K562 (cell line): Measurements from ENCODE around the gene LRGUK. TPM values are rescaled to one million over a fixed set of nuclear protein-coding genes. Genes with fewer than 3 reads are reported as not detected.

ENCODE experiments used
- ATAC-seq: fragments of 200-7000 bp; cut with Tn5 transposase; 3 replicates; pipeline ENCODE4 v1.9.1; 2020; ENCODE audit warnings: moderate library complexity
- BruUV-seq: library from RNA; stranded (reverse); fragments of 400-500 nt; replicated peaks from 2 replicates; lab custom pipeline; 2021; lab: Mats Ljungman, UMichigan
- CTCF ChIA-PET: fragments of 300-600 bp; formaldehyde crosslinking; extraction: SDS; loops from one replicate; lab custom pipeline; 2021; ENCODE audit warnings: low intra/inter-chr PET ratio; lab: Yijun Ruan, JAX
- POLR2A ChIA-PET: fragments of 300-600, 350-650 bp; sonication (Branson Sonifier 250); formaldehyde crosslinking; extraction: SDS; loops from one replicate; lab custom pipeline; 2021; ENCODE audit warnings: antibody characterized with exemption, inconsistent platforms; lab: Yijun Ruan, JAX
- DNase-seq, 4 experiments: peaks; one replicate each; pipeline versions ENCODE4 v3.0.0 to v3.0.0-alpha.2; 2011 to 2018; ENCODE audit warnings: low spot score in 3 of 4, mixed read lengths in 3 of 4; ENCODE audit errors: extremely low read depth in 1 of 4
- FAIRE-seq: peaks from 2 replicates; lab custom pipeline; 2011; peaks lifted over from hg19 to GRCh38; lab: Jason Lieb, UNC
- H2AFZ ChIP-seq: 2 replicates; pipeline ENCODE4 v1.6.0; 2011; ENCODE audit warnings: low read depth, low read length, control low read depth, inconsistent platforms
- H3K27ac ChIP-seq: fragments of 200-600 bp; 3 replicates; pipeline ENCODE4 v1.8.0; 2011; ENCODE audit warnings: low read depth, mild to moderate bottlenecking, control low read depth, inconsistent platforms, low read length, moderate library complexity, mixed read lengths; ENCODE audit errors: extremely low read depth
- H3K27me3 ChIP-seq, 2 experiments: fragments of 300-600 bp in 1 of 2; 2 replicates in 1 of 2; 3 replicates in 1 of 2; pipeline versions ENCODE4 v1.6.0 to v1.8.0; 2011; ENCODE audit warnings: inconsistent platforms in 2 of 2, low read length in 2 of 2, mild to moderate bottlenecking in 1 of 2, mixed read lengths in 1 of 2, moderate library complexity in 1 of 2; ENCODE audit not compliant: control insufficient read depth in 2 of 2, insufficient read depth in 2 of 2
- H3K36me3 ChIP-seq: fragments of 300-600 bp; 3 replicates; pipeline ENCODE4 v1.8.0; 2011; ENCODE audit warnings: mild to moderate bottlenecking, low read length, inconsistent platforms; ENCODE audit not compliant: control insufficient read depth, insufficient read depth
- H3K4me1 ChIP-seq, 2 experiments: fragments of 200-600 bp in 1 of 2; replicated peaks in 1 of 2; 2 replicates in 1 of 2; 3 replicates in 1 of 2; pipeline versions ENCODE4 v1.5.1 to v1.8.0; 2011; ENCODE audit warnings: inconsistent platforms in 2 of 2, low read length in 2 of 2, mild to moderate bottlenecking in 1 of 2, mixed read lengths in 1 of 2, moderate library complexity in 1 of 2; ENCODE audit not compliant: control insufficient read depth in 2 of 2, insufficient read depth in 2 of 2
- H3K4me2 ChIP-seq: 2 replicates; pipeline ENCODE4 v1.6.1; 2011; ENCODE audit warnings: low read length, control low read depth, inconsistent platforms, mixed read lengths; ENCODE audit not compliant: insufficient read depth
- H3K4me3 ChIP-seq: fragments of 200-600 bp; sonication (generic), shearing (Covaris generic); 2 replicates; pipeline ENCODE4 v1.5.1; 2016; ENCODE audit warnings: control low read depth, inconsistent platforms
- H3K79me2 ChIP-seq: fragments of 200-600 bp; 3 replicates; pipeline ENCODE4 v1.8.0; 2011; ENCODE audit warnings: low read length, inconsistent platforms; ENCODE audit not compliant: control insufficient read depth, insufficient read depth
- H3K9ac ChIP-seq, 2 experiments: 2 replicates each; pipeline versions ENCODE4 v1.6.0 to v1.6.1; 2011; ENCODE audit warnings: low read depth in 2 of 2, low read length in 2 of 2, control low read depth in 1 of 2, inconsistent platforms in 1 of 2, mild to moderate bottlenecking in 1 of 2, mixed read lengths in 1 of 2; ENCODE audit not compliant: insufficient read depth in 1 of 2
- H3K9me1 ChIP-seq: one replicate; pipeline ENCODE4 v1.6.0; 2011; ENCODE audit warnings: inconsistent platforms, mild to moderate bottlenecking, low read length, moderate library complexity; ENCODE audit not compliant: control insufficient read depth, insufficient read depth
- H3K9me3 ChIP-seq: replicated peaks from 2 replicates; pipeline ENCODE4 v1.5.1; 2011; ENCODE audit warnings: low read depth, low read length, inconsistent platforms; ENCODE audit not compliant: control insufficient read depth, insufficient read depth
- H4K20me1 ChIP-seq: replicated peaks from 2 replicates; pipeline ENCODE4 v1.6.1; 2011; ENCODE audit warnings: low read length, inconsistent platforms, mixed read lengths; ENCODE audit not compliant: control insufficient read depth, insufficient read depth
- COPS2 ChIP-seq: fragments of 450-650 bp; conservative IDR thresholded peaks from 2 replicates; pipeline ENCODE4 v1.6.1; 2016; ENCODE audit warnings: mild to moderate bottlenecking, moderate library complexity
- EP300 ChIP-seq: IDR thresholded peaks from 2 replicates; pipeline ENCODE4 v1.6.1; 2012; ENCODE audit warnings: low read length, improper control_type of control experiment
- GATAD2B ChIP-seq: fragments of 450-650 bp; IDR thresholded peaks from 2 replicates; pipeline ENCODE4 v1.6.1; 2017; ENCODE audit warnings: mild to moderate bottlenecking, borderline replicate concordance
- HIVEP1 ChIP-seq: fragments of 250-450 bp; sonication (Bioruptor Pico); IDR thresholded peaks from 2 replicates; pipeline ENCODE4 v1.4.0; 2020; ENCODE audit warnings: mild to moderate bottlenecking
- HSF4 ChIP-seq: fragments of 250-450 bp; sonication (Bioruptor Pico); IDR thresholded peaks from 2 replicates; pipeline ENCODE4 v2.1.2; 2022; ENCODE audit warnings: mild to moderate bottlenecking, moderate library complexity, borderline replicate concordance
- LEF1 ChIP-seq: fragments of 450-650 bp; IDR thresholded peaks from 2 replicates; pipeline ENCODE4 v1.6.1; 2016; ENCODE audit warnings: mild to moderate bottlenecking
- MAFG ChIP-seq: fragments of 450-650 bp; conservative IDR thresholded peaks from 2 replicates; pipeline ENCODE4 v1.6.1; 2016; ENCODE audit warnings: missing genetic modification characterization, missing compliant biosample characterization
- MCM2 ChIP-seq: fragments of 450-650 bp; IDR thresholded peaks from 2 replicates; pipeline ENCODE4 v1.6.1; 2017; ENCODE audit warnings: low read depth, mild to moderate bottlenecking
- NFATC3 ChIP-seq: fragments of 450-650 bp; IDR thresholded peaks from 2 replicates; pipeline ENCODE4 v1.6.1; 2017; ENCODE audit warnings: mild to moderate bottlenecking
- NFIX ChIP-seq: fragments of 250-450 bp; sonication (Bioruptor Pico); IDR thresholded peaks from 2 replicates; pipeline ENCODE4 v1.4.0; 2020; ENCODE audit warnings: low read depth, mild to moderate bottlenecking, moderate library complexity
- NR3C1 ChIP-seq: sonication (generic); formaldehyde crosslinking; IDR thresholded peaks from 2 replicates; pipeline ENCODE4 v1.8.1; 2022; ENCODE audit warnings: missing genetic modification reagents
- POLR3A ChIP-seq: IDR thresholded peaks from 2 replicates; pipeline ENCODE4 v1.6.1; 2011; ENCODE audit warnings: borderline replicate concordance, mild to moderate bottlenecking, moderate library complexity; ENCODE audit not compliant: insufficient read length, insufficient read depth; ENCODE audit errors: extremely low read depth
- SMAD3 ChIP-seq: fragments of 450-650 bp; formaldehyde crosslinking; conservative IDR thresholded peaks from 2 replicates; pipeline ENCODE4 v1.4.0; 2020; ENCODE audit warnings: mild to moderate bottlenecking
- SNRNP70 ChIP-seq: fragments of 200-400 bp; formaldehyde crosslinking; optimal IDR thresholded peaks from 2 replicates; pipeline ENCODE3; 2017; ENCODE audit warnings: low read depth, low read length
- SRSF7 ChIP-seq: fragments of 200-400 bp; formaldehyde crosslinking; optimal IDR thresholded peaks from 2 replicates; pipeline ENCODE3; 2017; ENCODE audit warnings: mild to moderate bottlenecking, low read depth, low read length
- TAF7 ChIP-seq: fragments of 450-650 bp; IDR thresholded peaks from 2 replicates; pipeline ENCODE4 v1.6.1; 2016; ENCODE audit warnings: missing genetic modification characterization, missing compliant biosample characterization
- ZNF384 ChIP-seq: IDR thresholded peaks from 2 replicates; pipeline ENCODE4 v1.6.1; 2012; ENCODE audit warnings: low read depth, low read length, improper control_type of control experiment
- in situ Hi-C: fragments of 300-500 bp; cut with MboI; formaldehyde crosslinking; loops from 4 replicates; pipeline ENCODE4 v1.15.0; 2018; ENCODE audit warnings: inconsistent platforms, mixed read lengths
- intact Hi-C: fragments of 100-400 bp; cut with micrococcal nuclease; formaldehyde crosslinking; loops from 2 replicates; pipeline ENCODE4 v1.14.2; 2022
- polyA plus RNA-seq, 8 experiments: library from polyadenylated mRNA; depleted of rRNA in 4 of 8; stranded (reverse) in 5 of 8; unstranded in 3 of 8; fragments of >200 nt; fragmentation: Nextera tagmentation in 2 of 8; fragmentation: Illumina TruSeq in 1 of 8; extraction: Ambion mirVana in 2 of 8; extraction: Trizol in 1 of 8; gene quantifications; 2 replicates each; pipeline versions ENCODE4 v1.2.1 to v1.2.3, GENCODE V29; 2011 to 2014; ENCODE audit warnings: inconsistent platforms in 1 of 8, missing spikeins in 1 of 8
- total RNA-seq, 7 experiments: library from RNA; depleted of rRNA in 6 of 7; stranded (reverse); fragments of >200 nt in 6 of 7; fragmentation: Illumina TruSeq in 2 of 7; extraction: Trizol in 2 of 7; gene quantifications; 2 replicates each; pipeline versions ENCODE4 v1.2.1 to v1.2.3, GENCODE V29; 2011 to 2021; ENCODE audit warnings: low replicate concordance in 1 of 7
- TF ChIP-seq, protein P1 (sequence below): fragments of 250-450 bp; sonication (Bioruptor Pico); IDR thresholded peaks from 2 replicates; pipeline ENCODE4 v1.4.0; 2020; ENCODE audit warnings: mild to moderate bottlenecking, moderate library complexity
- TF ChIP-seq, protein P2 (sequence below): fragments of 250-450 bp; sonication (Bioruptor Pico); IDR thresholded peaks from 2 replicates; pipeline ENCODE4 v1.4.0; 2020; ENCODE audit warnings: mild to moderate bottlenecking, moderate library complexity, borderline replicate concordance

LRGUK gene
- total and polyA plus RNA-seq, 9 of the 15 experiments (the other 6 are each of a cell fraction or from before 2014, with no cell fraction given), result 0.04 to 0.33 (median 0.18) TPM

DNA sequence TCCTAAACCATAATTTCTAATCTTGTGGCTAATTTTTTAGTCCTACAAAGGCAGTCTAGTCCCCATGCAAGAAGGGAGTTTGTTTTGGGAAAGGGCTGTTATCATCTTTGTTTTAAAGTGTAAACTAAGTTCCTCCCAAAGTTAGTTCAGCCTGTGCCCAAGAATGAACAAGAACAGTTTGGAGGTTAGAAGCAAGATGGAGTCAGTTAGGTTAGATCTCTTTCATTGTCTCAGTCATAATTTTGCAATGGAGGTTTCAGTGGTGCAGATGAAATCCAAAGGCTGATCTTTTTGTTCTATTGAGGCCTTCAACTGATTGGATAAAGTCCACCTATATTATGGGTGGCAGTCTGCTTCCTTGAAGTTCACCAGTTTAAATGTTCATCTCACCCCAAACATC, 68.1 kb downstream of the LRGUK start:
- Histone ChIP-seq H3K4me3 (no peak overlapping the region), H3K9ac (no peak overlapping the region), H3K27ac (no peak overlapping the region), H3K9me1 (no peaks in the 10 kb centered on the region), H3K27me3 (no peaks in the 10 kb centered on the region), H3K4me2 (no peak overlapping the region), H4K20me1 (no peaks in the 10 kb centered on the region), H3K4me1 (peaks cover 0 to 17% of the 10 kb centered on the region in 2 experiments; a peak in 3 of 5 replicates), H3K9me3 (no peaks in the 10 kb centered on the region), H3K79me2 (no peaks in the 10 kb centered on the region), H3K36me3 (no peaks in the 10 kb centered on the region), H2AFZ (peak overlapping the region; percentile 12; the same call in 1 of the 2 replicates)
- no peak for FAIRE-seq
- no TSS peak for BruUV-seq
- CTCF ChIA-PET, result no interaction called here
- in situ Hi-C loops (no loop called here), intact Hi-C loops (no loop called here)
- POLR2A ChIA-PET, result interaction anchor here (0.6 kb wide), 1 partner anchor 630 kb away, joined by 3 read pairs; no protein-coding TSS in a partner anchor
- no peak for ATAC-seq
- no peak for DNase-seq
- TF ChIP-seq EP300 (no peak), SMAD3 (CRISPR knock-in tag) (peak; percentile 93), COPS2 (no peak), HIVEP1 (CRISPR knock-in tag) (0 out of 2 replicates have a peak, but pooled peaks have one; percentile 71), GATAD2B (no peak), HSF4 (peak; percentile 71; the same call in 1 of the 2 replicates), MAFG (tag) (0 out of 2 replicates have a peak, but pooled peaks have one; percentile 18), TAF7 (tag) (0 out of 2 replicates have a peak, but pooled peaks have one; percentile 41), POLR3A (no peak), ZNF384 (no peak), NFATC3 (no peak), NFIX (CRISPR knock-in tag) (peak; percentile 12; the same call in 1 of the 2 replicates), MCM2 (no peak), LEF1 (no peak), SNRNP70 (no peak), NR3C1 (CRISPR knock-in tag) (no peak), SRSF7 (no peak)
- TF ChIP-seq, protein P1, sequence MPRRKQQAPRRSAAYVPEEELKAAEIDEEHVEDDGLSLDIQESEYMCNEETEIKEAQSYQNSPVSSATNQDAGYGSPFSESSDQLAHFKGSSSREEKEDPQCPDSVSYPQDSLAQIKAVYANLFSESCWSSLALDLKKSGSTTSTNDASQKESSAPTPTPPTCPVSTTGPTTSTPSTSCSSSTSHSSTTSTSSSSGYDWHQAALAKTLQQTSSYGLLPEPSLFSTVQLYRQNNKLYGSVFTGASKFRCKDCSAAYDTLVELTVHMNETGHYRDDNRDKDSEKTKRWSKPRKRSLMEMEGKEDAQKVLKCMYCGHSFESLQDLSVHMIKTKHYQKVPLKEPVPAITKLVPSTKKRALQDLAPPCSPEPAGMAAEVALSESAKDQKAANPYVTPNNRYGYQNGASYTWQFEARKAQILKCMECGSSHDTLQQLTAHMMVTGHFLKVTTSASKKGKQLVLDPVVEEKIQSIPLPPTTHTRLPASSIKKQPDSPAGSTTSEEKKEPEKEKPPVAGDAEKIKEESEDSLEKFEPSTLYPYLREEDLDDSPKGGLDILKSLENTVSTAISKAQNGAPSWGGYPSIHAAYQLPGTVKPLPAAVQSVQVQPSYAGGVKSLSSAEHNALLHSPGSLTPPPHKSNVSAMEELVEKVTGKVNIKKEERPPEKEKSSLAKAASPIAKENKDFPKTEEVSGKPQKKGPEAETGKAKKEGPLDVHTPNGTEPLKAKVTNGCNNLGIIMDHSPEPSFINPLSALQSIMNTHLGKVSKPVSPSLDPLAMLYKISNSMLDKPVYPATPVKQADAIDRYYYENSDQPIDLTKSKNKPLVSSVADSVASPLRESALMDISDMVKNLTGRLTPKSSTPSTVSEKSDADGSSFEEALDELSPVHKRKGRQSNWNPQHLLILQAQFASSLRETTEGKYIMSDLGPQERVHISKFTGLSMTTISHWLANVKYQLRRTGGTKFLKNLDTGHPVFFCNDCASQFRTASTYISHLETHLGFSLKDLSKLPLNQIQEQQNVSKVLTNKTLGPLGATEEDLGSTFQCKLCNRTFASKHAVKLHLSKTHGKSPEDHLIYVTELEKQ (CRISPR knock-in tag), result peak; percentile 75
- TF ChIP-seq, protein P2, sequence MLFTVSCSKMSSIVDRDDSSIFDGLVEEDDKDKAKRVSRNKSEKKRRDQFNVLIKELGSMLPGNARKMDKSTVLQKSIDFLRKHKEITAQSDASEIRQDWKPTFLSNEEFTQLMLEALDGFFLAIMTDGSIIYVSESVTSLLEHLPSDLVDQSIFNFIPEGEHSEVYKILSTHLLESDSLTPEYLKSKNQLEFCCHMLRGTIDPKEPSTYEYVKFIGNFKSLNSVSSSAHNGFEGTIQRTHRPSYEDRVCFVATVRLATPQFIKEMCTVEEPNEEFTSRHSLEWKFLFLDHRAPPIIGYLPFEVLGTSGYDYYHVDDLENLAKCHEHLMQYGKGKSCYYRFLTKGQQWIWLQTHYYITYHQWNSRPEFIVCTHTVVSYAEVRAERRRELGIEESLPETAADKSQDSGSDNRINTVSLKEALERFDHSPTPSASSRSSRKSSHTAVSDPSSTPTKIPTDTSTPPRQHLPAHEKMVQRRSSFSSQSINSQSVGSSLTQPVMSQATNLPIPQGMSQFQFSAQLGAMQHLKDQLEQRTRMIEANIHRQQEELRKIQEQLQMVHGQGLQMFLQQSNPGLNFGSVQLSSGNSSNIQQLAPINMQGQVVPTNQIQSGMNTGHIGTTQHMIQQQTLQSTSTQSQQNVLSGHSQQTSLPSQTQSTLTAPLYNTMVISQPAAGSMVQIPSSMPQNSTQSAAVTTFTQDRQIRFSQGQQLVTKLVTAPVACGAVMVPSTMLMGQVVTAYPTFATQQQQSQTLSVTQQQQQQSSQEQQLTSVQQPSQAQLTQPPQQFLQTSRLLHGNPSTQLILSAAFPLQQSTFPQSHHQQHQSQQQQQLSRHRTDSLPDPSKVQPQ, result 0 out of 2 replicates have a peak, but pooled peaks have one; percentile 6
